Measurements from ENCODE around the gene ARSK.
A peak's percentile ranks its signal among the peaks of the same experiment; 100 is the strongest.
"Not testable (repeated sequence)": the region's sequence is repeated elsewhere in the genome, so short reads cannot be mapped to it uniquely, and the experiment has no call there.

Gene ARSK

DNA sequence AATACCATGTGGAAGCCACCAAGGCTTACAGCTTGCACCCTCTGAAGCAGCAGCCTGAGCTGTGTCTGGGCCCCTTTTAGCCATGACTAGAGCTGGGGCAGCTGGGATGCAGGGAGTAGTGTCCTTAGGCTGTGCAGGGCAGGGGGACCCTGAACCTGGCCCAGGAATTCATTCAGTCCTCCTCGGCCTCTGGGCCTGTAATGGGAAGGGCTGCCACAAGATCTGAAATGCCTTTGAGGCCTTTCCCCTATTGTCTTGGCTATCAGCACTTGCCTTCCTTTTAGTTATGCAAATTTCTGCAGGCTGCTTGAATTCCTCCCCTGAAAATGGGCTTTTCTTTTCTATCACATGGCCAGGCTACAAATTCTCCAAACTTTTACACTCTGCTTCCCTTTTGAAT is 74.0 kb downstream of the ARSK start:
- Histone ChIP-seq H3K27ac (ENCODE audit: low read depth, low read length) (no peak overlapping the region), H3K9ac (ENCODE audit: low read length) (no peak overlapping the region)

DNA sequence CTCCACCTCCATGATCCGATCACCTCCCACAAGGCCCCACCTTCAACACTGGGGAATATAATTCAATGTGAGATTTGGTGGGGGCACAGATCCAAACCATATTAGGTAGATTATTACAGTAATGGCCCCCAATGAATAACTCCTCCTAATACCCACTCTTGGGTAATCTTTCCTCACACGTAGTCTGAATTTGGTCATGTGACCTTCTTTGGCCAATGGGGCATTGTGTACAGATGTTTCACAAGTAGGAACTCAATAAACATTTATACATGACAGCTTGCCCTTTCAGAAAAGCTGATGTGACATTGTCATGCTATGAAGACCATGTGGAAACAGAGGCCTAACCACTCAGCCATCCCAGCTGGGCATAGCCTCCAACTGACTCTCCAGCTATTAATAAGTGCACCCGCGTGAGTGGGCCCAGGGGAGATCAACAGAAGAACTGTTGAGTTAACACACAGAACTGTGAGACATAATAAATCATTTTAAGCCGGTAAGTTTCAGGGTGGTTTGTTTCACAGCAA is 75.6 kb downstream of the ARSK start:
- H3K4me1 ChIP-seq (ENCODE audit: control insufficient read depth, insufficient read depth, low read length), result no peaks in the 10 kb centered on the region
- no peak overlapping the region for H3K27ac ChIP-seq (ENCODE audit: low read depth, low read length)

More for the DNA sequence above, 74.0 kb downstream of the ARSK start:
- Histone ChIP-seq H3K36me3 (ENCODE audit: control insufficient read depth, insufficient read depth, low read length) (no peaks in the 10 kb centered on the region), H3K27me3 (ENCODE audit: control insufficient read depth, insufficient read depth, low read length) (no peaks in the 10 kb centered on the region), H3K4me3 (ENCODE audit: low read length) (no peak overlapping the region), H3K4me1 (ENCODE audit: control insufficient read depth, insufficient read depth, low read length) (no peaks in the 10 kb centered on the region)

DNA sequence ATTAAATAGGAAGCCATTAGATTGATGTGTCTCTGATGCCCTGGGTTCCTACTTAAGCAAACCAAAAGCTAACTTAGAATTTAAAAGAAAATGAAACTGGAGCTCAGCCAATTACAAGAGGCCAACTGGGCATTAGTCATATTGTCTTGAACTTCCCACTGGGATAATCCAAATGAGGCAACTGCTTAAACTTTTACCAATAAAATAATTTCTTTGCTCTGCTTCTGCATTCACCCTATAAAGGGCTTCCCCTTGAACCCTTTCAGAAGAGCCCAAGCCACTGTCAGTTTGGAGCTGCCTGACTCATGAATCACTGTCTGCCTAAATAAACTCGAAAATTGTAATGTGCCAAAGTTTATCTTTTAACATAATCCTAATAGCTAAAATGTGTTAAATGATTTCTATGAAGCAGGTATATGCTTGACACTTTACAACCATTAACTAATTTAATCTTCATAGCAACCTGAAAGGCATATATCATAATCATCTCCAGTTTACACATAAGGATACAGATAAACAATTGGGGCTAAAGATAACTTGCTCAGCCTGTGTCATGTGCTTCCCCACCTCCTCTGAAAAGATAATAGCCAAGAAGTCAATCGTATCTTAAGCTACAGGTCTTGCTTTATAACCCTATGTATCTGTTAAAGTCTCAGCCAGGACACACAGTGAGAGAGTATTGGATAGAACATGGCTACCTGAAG is 76.5 kb downstream of the ARSK start:
- Histone ChIP-seq H3K4me3 (ENCODE audit: low read length) (no peak overlapping the region), H3K9ac (ENCODE audit: low read length) (no peak overlapping the region), H3K36me3 (ENCODE audit: control insufficient read depth, insufficient read depth, low read length) (no peaks in the 10 kb centered on the region), H3K4me1 (ENCODE audit: control insufficient read depth, insufficient read depth, low read length) (no peaks in the 10 kb centered on the region), H3K27me3 (ENCODE audit: control insufficient read depth, insufficient read depth, low read length) (no peaks in the 10 kb centered on the region), H3K27ac (ENCODE audit: low read depth, low read length) (no peak overlapping the region)

More for the DNA sequence above, 75.6 kb downstream of the ARSK start:
- Histone ChIP-seq H3K36me3 (ENCODE audit: control insufficient read depth, insufficient read depth, low read length) (no peaks in the 10 kb centered on the region), H3K27me3 (ENCODE audit: control insufficient read depth, insufficient read depth, low read length) (no peaks in the 10 kb centered on the region), H3K4me3 (ENCODE audit: low read length) (no peak overlapping the region), H3K9ac (ENCODE audit: low read length) (no peak overlapping the region)

DNA sequence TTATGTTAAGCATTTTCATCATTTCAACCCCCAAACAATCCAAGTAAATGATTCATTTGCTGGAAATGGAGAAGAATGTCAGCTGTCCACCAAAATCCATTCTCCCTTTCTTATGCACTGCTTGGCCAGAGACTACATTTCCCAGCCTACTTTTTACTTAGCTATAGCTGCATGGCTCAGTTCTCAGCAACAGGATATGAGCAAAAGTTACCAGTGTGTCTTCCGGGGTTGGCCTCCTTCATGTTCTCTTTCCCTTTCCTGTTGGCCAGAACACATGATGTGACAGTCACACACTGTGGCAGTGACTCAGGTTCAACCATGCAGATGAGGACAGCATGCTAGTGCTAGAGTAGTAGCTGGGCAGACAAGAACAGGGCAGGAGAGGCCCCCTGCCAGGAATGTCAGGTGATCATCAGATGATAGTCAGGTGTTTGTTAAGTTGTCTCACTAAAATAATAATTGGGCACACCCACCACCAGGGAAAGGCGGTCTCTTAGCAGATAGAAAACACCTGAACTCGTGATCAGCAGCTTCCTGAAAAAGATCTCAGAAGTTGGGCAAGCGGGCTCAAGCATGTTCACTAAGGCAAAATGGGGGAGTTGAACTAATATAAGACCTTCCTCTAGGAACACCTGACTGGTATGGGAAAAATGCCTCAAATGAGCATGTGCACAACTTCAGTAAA is 77.2 kb downstream of the ARSK start:
- Histone ChIP-seq H3K4me1 (ENCODE audit: control insufficient read depth, insufficient read depth, low read length) (no peaks in the 10 kb centered on the region), H3K9ac (ENCODE audit: low read length) (no peak overlapping the region), H3K36me3 (ENCODE audit: control insufficient read depth, insufficient read depth, low read length) (no peaks in the 10 kb centered on the region), H3K27me3 (ENCODE audit: control insufficient read depth, insufficient read depth, low read length) (no peaks in the 10 kb centered on the region), H3K4me3 (ENCODE audit: low read length) (no peak overlapping the region), H3K27ac (ENCODE audit: low read depth, low read length) (no peak overlapping the region)

DNA sequence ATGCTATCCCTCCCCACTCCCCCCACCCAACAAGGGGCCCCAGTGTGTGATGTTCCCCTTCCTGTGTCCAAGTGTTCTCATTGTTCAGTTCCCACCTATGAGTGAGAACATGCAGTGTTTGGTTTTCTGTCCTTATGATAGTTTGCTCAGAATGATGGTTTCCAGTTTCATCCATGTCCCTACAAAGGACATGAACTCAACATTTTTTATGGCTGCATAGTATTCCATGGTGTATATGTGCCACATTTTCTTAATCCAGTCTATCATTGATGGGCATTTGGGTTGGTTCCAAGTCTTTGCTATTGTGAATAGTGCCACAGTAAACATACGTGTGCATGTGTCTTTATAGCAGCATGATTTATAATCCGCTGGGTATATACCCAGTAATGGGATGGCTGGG is 78.0 kb downstream of the ARSK start:
- H3K4me3 ChIP-seq (ENCODE audit: low read length); H3K36me3 ChIP-seq (ENCODE audit: control insufficient read depth, insufficient read depth, low read length); H3K9ac ChIP-seq (ENCODE audit: low read length); H3K4me1 ChIP-seq (ENCODE audit: control insufficient read depth, insufficient read depth, low read length); H3K27ac ChIP-seq (ENCODE audit: low read depth, low read length); H3K27me3 ChIP-seq (ENCODE audit: control insufficient read depth, insufficient read depth, low read length): not testable (repeated sequence)

DNA sequence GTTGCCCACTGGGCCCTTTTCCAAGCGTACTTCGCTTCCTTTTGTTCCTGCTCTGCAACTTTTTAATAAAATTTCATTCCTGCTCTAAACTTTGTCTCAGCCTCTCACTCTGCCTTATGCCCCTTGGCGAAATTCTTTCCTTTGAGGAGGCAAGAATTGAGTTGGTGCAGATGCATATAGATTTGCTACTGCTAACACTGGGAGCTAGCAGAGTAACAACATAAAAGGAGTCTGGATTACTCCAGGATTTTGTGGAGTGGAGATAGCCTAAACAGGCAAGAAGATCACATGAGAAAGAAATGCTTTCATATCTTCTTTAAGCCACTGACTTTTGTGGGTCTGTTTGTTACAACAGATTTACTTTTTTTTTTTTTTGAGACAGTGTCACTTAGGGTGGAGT is 78.8 kb downstream of the ARSK start:
- Histone ChIP-seq H3K4me3 (ENCODE audit: low read length) (no peak overlapping the region), H3K4me1 (ENCODE audit: control insufficient read depth, insufficient read depth, low read length) (no peaks in the 10 kb centered on the region), H3K27me3 (ENCODE audit: control insufficient read depth, insufficient read depth, low read length) (no peaks in the 10 kb centered on the region), H3K27ac (ENCODE audit: low read depth, low read length) (no peak overlapping the region), H3K36me3 (ENCODE audit: control insufficient read depth, insufficient read depth, low read length) (no peaks in the 10 kb centered on the region), H3K9ac (ENCODE audit: low read length) (no peak overlapping the region)

DNA sequence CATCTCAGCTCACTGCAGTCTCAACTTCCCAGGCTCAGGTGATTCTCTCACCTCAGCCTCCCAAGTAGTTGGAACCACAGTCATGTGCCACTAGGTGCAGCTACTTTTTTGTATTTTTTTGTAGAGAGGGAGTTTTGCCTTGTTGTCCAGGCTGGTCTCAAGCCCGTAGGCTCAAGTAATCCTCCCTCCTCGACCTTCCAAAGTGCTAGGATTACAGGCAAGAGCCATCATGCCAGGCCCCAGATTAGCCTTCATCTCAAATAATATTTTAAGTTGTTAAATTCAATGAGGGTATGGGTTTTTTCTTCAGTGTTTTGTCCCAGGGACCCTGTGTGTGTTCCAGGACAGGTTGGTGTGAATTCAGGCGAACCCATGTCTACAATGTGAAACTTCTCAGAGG is 79.2 kb downstream of the ARSK start:
- Histone ChIP-seq H3K4me1 (ENCODE audit: control insufficient read depth, insufficient read depth, low read length) (no peaks in the 10 kb centered on the region), H3K4me3 (ENCODE audit: low read length) (no peak overlapping the region)

DNA sequence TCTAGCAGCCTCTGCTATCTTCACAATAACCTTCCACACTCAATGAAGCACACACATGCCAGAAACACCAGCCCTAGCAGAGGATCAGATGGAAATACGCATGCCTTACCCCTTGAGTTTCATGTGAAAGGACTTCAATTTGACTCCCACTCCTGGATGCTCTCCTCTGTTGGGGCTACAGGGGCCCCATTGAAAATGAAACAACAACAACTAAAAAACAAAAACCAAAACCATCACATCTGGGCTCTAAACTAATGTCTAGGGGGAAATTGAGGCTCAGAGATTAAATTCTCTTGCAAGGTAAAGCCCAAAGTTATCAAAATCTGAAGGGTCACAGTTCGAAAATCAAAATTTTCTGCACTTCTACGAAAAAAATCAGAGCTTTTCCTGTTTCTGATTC is 83.7 kb downstream of the ARSK start:
- Histone ChIP-seq H3K27ac (ENCODE audit: low read depth, low read length) (no peak overlapping the region), H3K4me3 (ENCODE audit: low read length) (no peak overlapping the region), H3K9ac (ENCODE audit: low read length) (no peak overlapping the region)

More for the DNA sequence above, 79.2 kb downstream of the ARSK start:
- no peaks in the 10 kb centered on the region for H3K27me3 ChIP-seq (ENCODE audit: control insufficient read depth, insufficient read depth, low read length)
- H3K27ac ChIP-seq (ENCODE audit: low read depth, low read length), result no peak overlapping the region
- H3K36me3 ChIP-seq (ENCODE audit: control insufficient read depth, insufficient read depth, low read length), result no peaks in the 10 kb centered on the region
- H3K9ac ChIP-seq (ENCODE audit: low read length), result no peak overlapping the region

DNA sequence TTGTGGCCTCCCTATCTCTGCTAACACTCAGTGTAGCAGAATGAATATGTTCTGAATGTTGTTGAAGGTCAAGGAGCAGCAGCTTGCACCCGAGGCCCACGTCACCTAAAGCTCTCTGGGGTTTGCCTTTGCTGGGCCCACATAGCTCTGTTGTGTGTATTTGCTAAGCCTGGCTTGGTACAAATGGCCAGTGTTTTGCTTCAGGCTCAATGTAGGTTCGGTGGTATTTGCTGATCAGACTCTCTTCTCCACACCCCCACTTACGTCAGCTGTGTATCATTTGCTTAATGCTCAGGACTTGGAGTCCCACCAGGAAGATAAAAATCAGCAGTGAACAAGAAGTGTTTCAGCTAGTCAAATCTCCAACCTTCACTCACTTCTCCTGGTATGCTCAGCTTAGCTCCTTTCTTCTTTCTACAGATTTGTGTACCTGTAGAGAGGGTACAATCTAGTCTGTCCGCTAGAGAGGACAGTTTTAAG is 86.9 kb downstream of the ARSK start:
- Histone ChIP-seq H3K27ac (ENCODE audit: low read depth, low read length) (no peak overlapping the region), H3K27me3 (ENCODE audit: control insufficient read depth, insufficient read depth, low read length) (no peaks in the 10 kb centered on the region), H3K4me3 (ENCODE audit: low read length) (no peak overlapping the region), H3K9ac (ENCODE audit: low read length) (no peak overlapping the region), H3K36me3 (ENCODE audit: control insufficient read depth, insufficient read depth, low read length) (no peaks in the 10 kb centered on the region), H3K4me1 (ENCODE audit: control insufficient read depth, insufficient read depth, low read length) (no peaks in the 10 kb centered on the region)

More for the DNA sequence above, 83.7 kb downstream of the ARSK start:
- H3K27me3 ChIP-seq (ENCODE audit: control insufficient read depth, insufficient read depth, low read length), result no peaks in the 10 kb centered on the region
- H3K36me3 ChIP-seq (ENCODE audit: control insufficient read depth, insufficient read depth, low read length), result no peaks in the 10 kb centered on the region
- H3K4me1 ChIP-seq (ENCODE audit: control insufficient read depth, insufficient read depth, low read length), result no peaks in the 10 kb centered on the region

DNA sequence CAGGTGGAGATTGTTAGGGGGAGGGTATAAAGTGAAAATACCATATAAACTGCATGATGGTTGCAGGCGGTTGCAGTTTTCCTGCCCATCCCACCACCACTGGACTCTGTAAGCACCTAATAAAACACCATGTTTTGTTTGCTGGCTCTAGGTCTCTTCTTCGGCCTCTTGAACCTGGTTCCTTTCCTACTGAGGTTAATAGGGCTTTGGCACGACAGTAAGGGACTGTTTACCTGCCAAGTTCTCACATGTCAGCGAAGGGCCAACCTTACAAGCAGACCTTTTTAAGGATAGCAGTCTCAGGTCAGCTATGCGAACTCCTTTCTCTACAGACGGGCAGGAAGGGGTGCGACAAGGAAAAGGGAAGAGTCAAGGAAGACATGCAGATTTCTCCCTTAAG is 88.3 kb downstream of the ARSK start:
- Histone ChIP-seq H3K27ac (ENCODE audit: low read depth, low read length) (no peak overlapping the region), H3K9ac (ENCODE audit: low read length) (no peak overlapping the region), H3K36me3 (ENCODE audit: control insufficient read depth, insufficient read depth, low read length) (no peaks in the 10 kb centered on the region), H3K27me3 (ENCODE audit: control insufficient read depth, insufficient read depth, low read length) (no peaks in the 10 kb centered on the region), H3K4me3 (ENCODE audit: low read length) (no peak overlapping the region), H3K4me1 (ENCODE audit: control insufficient read depth, insufficient read depth, low read length) (peaks cover 5% of the 10 kb centered on the region)

DNA sequence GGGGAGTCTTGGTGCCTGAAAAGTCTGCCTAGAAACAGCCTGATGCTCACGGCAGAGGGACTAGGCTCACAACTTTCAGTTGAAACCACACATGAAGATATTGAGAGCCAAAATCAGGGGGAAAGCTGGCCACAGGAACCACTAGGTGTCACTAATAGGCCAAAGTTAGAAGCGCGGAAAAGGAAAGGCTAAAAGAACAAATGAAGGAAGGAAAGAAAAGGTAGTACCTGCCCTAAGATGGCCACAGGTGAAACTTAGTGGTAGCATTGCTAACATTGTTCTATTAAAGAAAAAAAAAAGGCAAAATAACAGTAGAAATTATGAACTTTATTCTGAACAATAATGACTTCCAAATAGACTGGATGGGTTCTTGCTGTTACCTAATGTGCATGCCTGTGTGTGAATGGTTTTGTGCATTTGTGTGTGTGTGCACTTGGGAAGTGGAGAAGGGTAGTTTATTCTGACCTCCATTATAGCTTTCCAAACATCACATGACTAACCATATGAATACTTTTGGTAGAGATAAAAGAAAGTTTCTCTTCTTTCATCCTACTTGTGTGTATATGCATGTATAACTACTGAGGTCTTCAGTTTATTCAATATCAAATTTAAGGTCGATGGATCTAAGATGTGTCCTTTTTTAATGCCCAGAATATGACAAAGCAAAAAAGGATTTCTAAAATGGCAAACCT is 89.6 kb downstream of the ARSK start:
- no peaks in the 10 kb centered on the region for H3K27me3 ChIP-seq (ENCODE audit: control insufficient read depth, insufficient read depth, low read length)
- no peak overlapping the region for H3K9ac ChIP-seq (ENCODE audit: low read length)
- no peak overlapping the region for H3K4me3 ChIP-seq (ENCODE audit: low read length)
- peak overlapping the region; percentile 44 for H3K27ac ChIP-seq (ENCODE audit: low read depth, low read length)
- no peaks in the 10 kb centered on the region for H3K36me3 ChIP-seq (ENCODE audit: control insufficient read depth, insufficient read depth, low read length)
- H3K4me1 ChIP-seq (ENCODE audit: control insufficient read depth, insufficient read depth, low read length), result peaks cover 5% of the 10 kb centered on the region

DNA sequence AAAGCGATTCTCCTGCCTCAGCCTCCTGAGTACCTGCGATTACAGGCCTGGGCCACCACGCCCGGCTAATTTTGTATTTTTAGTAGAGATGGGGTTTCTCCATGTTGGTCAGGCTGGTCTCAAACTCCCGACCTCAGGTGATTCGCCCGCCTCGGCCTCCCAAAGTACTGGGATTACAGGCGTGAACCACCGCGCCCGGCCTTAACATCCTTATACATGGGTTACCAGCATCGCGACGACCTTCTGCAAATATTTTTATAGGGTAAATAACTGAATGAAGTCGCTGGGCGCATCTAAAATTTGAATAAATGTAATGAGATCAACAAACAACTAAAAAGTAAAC is 91.3 kb downstream of the ARSK start:
- not testable (repeated sequence) for H3K27me3 ChIP-seq (ENCODE audit: control insufficient read depth, insufficient read depth, low read length); H3K36me3 ChIP-seq (ENCODE audit: control insufficient read depth, insufficient read depth, low read length); H3K9ac ChIP-seq (ENCODE audit: low read length); H3K4me1 ChIP-seq (ENCODE audit: control insufficient read depth, insufficient read depth, low read length)
- Histone ChIP-seq H3K27ac (ENCODE audit: low read depth, low read length) (peak overlapping the region; percentile 93), H3K4me3 (ENCODE audit: low read length) (peak overlapping the region; percentile 52)

All from rectal smooth muscle tissue (tissue), 1 donor.